GM12872 (cell line): ENCODE measurements around the gene SLC35E3.

Experiments
- TF ChIP-seq, protein P1 (sequence below): IDR thresholded peaks from 3 replicates; pipeline ENCODE4 v1.5.1; 2011; ENCODE audit warnings: low read depth, mild to moderate bottlenecking, low read length, moderate library complexity; ENCODE audit not compliant: insufficient read depth

SLC35E3 gene

DNA sequence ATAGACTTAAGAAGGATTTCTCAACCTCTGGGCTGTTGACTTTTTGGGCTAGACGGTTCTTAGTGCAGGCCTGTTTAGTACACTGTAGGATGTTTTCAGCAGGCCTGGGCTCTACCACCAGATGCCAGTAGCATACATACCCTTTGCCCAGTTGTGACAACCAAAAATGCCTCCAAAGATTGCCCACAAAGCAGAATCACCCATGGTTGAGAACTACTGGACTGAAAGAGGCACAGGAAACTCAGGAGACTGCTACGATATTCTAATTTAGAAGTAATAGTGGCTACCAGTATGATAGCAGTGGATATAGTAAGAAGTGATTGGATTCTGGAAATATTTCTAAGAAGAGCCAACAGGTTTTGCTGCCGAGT lies 15.5 kb downstream of the SLC35E3 start:
- TF ChIP-seq, protein P1, sequence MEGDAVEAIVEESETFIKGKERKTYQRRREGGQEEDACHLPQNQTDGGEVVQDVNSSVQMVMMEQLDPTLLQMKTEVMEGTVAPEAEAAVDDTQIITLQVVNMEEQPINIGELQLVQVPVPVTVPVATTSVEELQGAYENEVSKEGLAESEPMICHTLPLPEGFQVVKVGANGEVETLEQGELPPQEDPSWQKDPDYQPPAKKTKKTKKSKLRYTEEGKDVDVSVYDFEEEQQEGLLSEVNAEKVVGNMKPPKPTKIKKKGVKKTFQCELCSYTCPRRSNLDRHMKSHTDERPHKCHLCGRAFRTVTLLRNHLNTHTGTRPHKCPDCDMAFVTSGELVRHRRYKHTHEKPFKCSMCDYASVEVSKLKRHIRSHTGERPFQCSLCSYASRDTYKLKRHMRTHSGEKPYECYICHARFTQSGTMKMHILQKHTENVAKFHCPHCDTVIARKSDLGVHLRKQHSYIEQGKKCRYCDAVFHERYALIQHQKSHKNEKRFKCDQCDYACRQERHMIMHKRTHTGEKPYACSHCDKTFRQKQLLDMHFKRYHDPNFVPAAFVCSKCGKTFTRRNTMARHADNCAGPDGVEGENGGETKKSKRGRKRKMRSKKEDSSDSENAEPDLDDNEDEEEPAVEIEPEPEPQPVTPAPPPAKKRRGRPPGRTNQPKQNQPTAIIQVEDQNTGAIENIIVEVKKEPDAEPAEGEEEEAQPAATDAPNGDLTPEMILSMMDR = no peak

DNA sequence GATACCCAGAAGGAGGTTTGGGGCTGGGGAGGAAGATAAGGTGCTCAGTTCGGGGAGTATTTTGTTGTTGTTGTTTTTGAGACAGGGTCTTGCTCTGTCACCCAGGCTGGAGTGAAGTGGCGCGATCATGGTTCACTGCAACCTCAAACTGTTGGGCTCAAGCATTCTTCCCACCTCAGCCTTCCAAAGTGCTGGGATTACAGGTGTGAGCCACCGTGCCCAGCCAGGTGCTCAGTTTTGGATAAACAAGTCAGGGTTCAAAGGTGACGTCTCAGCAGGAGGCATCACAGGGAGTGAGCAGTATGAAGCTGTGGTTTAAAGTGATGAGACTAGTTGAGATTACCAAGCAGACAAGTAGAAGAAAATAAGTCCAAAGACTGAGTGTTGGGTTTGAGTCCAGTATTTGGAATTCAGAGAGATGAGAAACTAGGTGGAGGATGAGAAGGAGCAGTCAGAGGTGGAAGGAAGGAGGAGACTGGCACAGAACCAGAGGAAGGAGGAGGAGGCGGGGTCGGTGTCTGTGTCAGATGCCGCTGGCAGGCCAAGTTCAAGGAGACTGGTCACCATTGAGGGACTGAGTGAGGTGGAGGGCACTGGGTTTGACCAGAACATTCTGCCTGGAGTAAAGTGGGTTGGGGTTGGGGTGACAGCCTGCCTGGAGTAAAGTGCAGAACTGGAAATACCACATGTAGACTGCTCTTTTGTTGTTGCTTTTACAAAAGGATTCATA lies 16.1 kb downstream of the SLC35E3 start:
- TF ChIP-seq, protein P1 = no peak

DNA sequence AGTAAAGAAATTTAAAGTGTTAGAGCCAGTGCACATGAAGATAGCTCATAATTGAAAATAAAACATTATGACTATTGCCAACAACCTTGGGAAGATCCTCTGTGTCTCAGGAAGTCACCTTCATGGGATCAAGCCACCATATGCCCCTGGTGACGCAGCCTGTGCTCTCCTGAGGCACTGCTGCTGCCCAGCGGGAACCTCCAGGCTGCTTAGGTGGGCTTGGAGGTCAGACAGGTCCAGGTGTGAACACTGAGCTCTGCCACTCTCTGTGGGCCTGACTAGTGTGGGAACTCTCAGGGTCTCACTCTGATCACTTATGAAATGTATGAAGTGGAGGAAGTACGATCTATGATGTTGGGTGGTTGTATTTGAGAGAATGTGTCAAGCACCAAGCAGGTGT lies 16.7 kb downstream of the SLC35E3 start:
- TF ChIP-seq, protein P1 = no peak

DNA sequence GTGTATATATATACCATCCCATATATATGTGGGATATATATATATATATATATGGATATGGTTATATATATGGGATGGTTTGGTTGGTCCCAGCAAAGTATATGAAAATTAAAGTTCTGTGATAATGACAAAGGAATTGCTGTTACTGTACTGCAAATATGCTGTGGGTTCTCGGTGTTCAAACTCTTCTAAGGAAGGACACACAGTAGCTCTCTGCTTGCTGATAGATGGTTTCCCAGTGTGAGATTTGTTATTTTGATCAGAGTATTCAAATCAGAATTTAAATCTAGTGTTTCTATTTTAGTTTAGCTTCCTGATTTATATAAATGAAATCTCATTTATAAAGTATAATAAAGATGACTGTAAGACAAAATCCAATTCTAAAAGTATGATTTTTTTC lies 19.7 kb downstream of the SLC35E3 start:
- TF ChIP-seq, protein P1 = no peak

DNA sequence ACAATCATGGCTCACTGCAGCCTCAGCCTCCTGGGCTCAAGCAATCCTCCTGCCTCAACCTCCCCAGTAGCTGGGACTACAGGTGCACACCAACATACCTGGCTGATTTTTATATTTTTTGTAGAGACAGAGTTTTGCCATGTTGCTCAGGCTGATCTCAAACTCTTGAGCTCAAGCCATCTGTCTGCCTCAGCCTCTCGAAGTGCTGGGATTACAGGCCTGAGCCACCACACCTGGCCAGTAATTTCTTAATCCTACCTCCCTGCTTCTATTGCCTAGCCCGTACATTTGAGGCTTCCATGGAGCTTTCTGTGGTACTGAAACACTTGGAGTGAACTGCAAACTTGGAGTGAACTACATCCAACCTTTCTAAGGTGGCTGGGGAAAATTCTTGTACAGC lies 20.7 kb downstream of the SLC35E3 start:
- TF ChIP-seq, protein P1 = no peak

DNA sequence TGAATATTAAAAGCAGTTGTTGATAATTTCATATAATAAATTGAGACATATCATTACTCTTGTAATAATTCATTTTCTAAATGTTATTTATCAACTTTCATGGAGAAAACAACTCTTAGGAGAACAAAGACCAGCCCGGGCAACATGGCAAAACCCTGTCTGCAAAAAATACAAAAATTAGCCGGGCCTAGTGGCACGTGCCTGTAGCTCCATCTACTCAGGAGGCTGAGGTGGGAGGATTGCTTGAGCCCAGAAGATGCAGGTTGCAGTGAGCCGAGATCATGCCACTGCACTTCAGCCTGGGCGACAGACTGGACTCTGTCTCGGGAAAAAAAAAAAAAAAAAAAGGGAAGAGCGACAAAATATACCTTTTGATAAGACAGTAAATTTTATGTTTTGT lies 21.2 kb downstream of the SLC35E3 start:
- TF ChIP-seq, protein P1 = no peak

DNA sequence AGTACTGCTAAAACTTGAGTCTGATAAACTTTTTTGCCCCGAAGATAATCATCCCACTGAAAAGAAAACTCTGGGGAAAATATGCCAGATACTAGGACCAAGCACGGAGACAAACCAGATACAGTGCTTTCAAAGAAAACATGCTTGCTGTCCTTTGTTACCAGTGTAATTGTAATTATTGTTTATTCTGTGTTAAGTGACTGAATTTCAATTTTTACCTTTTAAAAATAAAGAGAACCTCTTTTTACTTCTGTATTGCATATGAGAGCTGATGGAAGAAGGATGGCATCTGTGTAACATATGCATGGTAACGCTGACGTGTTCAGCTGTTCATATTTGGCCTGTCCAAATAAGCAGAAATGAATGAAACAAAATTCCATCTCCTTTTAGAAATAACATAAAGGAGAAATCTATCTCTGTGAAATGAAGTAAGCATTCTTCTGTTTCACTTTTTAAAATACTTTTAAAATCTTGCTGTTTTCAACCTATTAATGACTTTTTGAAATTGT lies 22.5 kb downstream of the SLC35E3 start:
- TF ChIP-seq, protein P1 = no peak

DNA sequence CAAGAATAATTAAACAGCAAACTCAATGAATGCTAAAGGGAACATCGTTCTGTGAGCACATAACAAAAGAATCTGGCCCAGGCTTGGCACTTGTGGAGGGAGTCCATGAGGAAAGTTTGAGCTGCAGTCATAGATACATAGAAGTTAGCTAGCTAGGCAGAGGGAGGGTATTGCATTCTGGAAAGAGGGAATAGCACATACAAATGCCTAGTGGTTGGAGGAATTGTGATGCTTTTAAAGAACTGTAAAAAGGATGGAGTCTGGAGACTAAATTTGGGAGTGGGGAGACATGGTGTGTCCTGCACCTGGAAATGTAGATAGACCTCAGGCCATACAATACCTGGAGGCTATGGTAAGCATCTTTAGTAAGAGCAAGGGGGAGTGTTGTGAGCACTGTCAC lies 24.0 kb downstream of the SLC35E3 start:
- TF ChIP-seq, protein P1 = no peak
